Colonic mucosa (tissue), 4 donors: ENCODE results near the gene CYP3A4. TPM values are rescaled to one million over a fixed set of nuclear protein-coding genes. Genes with fewer than 3 reads are reported as not detected.

ENCODE experiments used
- DNase-seq: peaks from one replicate; pipeline ENCODE4 v3.0.0-alpha.2; 2020
- H3K27ac ChIP-seq: fragments of 200-600 bp; one replicate; pipeline ENCODE4 v1.8.0; 2021
- H3K27me3 ChIP-seq: fragments of 200-600 bp; one replicate; pipeline ENCODE4 v1.8.0; 2021
- H3K36me3 ChIP-seq: fragments of 200-600 bp; one replicate; pipeline ENCODE4 v1.8.0; 2021
- H3K4me1 ChIP-seq: fragments of 200-600 bp; one replicate; pipeline ENCODE4 v1.8.0; 2021; ENCODE audit warnings: mild to moderate bottlenecking
- H3K4me3 ChIP-seq: fragments of 200-600 bp; one replicate; pipeline ENCODE4 v1.8.0; 2021
- H3K9ac ChIP-seq, 2 donors: one replicate each; pipeline ENCODE4 v1.7.0; 2013; ENCODE audit warnings: control low read depth in 2 of 2, low read depth in 2 of 2, low read length in 2 of 2
- H3K9me3 ChIP-seq: fragments of 200-600 bp; one replicate; pipeline ENCODE4 v1.8.0; 2021
- intact Hi-C: fragments of 100-400 bp; cut with DNase I; formaldehyde crosslinking; loops from one replicate; pipeline ENCODE4 v1.14.1; 2022
- total RNA-seq, 2 donors: library from RNA; stranded (reverse); fragmentation: NEBNext Ultra II Directional in 1 of 2; extraction: Animal tissue kit (Norgen Biotek cat#: 25700) in 1 of 2; gene quantifications; one replicate each; pipeline ENCODE4 v1.2.1, GENCODE V29; 2021
- TF ChIP-seq, protein P1 (sequence below): fragments of 200-600 bp; IDR thresholded peaks from one replicate; pipeline ENCODE4 v1.8.0; 2022; ENCODE audit warnings: antibody characterized with exemption, mild to moderate bottlenecking
- donor health status: healthy.
- donor health status: DM: no; HTN: no; CAD: no.
- donor health status: DM: no; HTN: no; CAD: no.

CYP3A4 gene
- total RNA-seq, 2 donors from 2014 or later = 0.67 to 1.4 TPM

DNA sequence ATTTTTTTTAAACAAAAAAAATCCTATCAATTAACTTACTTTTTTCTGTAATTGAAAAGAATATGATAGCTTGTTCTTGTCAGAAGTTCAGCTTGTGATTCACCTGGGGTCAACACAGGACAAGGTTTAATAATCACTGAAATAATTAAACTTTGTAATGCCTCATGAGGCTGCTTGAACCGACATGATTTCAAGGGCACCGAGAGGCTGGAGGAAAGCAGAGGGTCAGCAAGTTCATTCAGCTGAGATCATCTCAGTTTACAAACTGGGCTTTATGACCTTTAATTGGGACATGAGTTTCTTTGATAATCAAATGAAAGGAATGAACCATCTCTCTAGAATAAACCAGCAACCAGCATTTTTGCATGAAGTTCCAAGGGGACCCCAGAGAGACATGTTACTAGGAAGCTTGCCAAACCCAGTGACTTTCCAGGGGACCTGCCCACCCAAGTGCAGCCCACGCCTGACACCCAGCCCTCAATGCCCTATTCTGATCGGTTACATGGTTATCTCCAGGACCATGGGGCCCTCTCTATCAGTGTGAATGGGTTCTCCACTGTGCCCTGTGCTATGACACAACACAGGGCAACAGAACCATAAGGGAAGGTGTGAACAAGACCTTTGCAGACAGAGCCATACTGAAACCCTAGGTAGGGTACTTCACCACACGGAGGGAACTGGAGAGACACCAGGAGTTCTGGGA, 7.8 kb upstream of the CYP3A4 start:
- TF ChIP-seq, protein P1, sequence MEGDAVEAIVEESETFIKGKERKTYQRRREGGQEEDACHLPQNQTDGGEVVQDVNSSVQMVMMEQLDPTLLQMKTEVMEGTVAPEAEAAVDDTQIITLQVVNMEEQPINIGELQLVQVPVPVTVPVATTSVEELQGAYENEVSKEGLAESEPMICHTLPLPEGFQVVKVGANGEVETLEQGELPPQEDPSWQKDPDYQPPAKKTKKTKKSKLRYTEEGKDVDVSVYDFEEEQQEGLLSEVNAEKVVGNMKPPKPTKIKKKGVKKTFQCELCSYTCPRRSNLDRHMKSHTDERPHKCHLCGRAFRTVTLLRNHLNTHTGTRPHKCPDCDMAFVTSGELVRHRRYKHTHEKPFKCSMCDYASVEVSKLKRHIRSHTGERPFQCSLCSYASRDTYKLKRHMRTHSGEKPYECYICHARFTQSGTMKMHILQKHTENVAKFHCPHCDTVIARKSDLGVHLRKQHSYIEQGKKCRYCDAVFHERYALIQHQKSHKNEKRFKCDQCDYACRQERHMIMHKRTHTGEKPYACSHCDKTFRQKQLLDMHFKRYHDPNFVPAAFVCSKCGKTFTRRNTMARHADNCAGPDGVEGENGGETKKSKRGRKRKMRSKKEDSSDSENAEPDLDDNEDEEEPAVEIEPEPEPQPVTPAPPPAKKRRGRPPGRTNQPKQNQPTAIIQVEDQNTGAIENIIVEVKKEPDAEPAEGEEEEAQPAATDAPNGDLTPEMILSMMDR = no peak
- no peaks in the 10 kb centered on the region for H3K36me3 ChIP-seq
- no peak overlapping the region for H3K27ac ChIP-seq
- H3K9ac ChIP-seq = no peak overlapping the region
- H3K27me3 ChIP-seq = no peaks in the 10 kb centered on the region
- DNase-seq = no peak
- H3K4me3 ChIP-seq = no peak overlapping the region
- no peaks in the 10 kb centered on the region for H3K9me3 ChIP-seq
- intact Hi-C loops = loop anchor here (10.0 kb wide), 1 partner anchor 107 kb away; no protein-coding TSS in a partner anchor
- no peaks in the 10 kb centered on the region for H3K4me1 ChIP-seq

DNA sequence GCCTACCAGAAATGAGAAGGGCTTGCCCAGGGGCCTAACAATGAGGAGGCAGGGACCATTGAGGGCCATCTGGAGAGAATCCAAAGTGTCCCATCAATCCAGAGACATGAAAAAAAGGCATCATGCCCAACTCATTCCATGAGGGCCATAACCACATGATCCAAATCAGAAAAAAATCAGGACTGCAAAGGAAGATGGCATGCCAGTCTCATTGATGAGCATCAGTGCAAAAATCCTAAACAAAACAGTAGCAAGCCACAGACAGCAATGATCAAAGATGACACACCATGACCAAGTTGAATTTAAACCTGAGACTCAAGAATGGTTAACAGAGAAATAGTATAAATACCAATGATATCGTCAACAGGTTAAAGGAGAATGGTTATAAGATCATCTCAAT, 7.0 kb upstream of the CYP3A4 start:
- Histone ChIP-seq H3K27me3 (no peaks in the 10 kb centered on the region), H3K9ac (no peak overlapping the region), H3K36me3 (no peaks in the 10 kb centered on the region), H3K4me3 (no peak overlapping the region), H3K27ac (no peak overlapping the region), H3K9me3 (no peaks in the 10 kb centered on the region), H3K4me1 (no peaks in the 10 kb centered on the region)
- intact Hi-C loops = loop anchor here (10.0 kb wide), 1 partner anchor 106 kb away; no protein-coding TSS in a partner anchor
- TF ChIP-seq, protein P1 = no peak
- no peak for DNase-seq

DNA sequence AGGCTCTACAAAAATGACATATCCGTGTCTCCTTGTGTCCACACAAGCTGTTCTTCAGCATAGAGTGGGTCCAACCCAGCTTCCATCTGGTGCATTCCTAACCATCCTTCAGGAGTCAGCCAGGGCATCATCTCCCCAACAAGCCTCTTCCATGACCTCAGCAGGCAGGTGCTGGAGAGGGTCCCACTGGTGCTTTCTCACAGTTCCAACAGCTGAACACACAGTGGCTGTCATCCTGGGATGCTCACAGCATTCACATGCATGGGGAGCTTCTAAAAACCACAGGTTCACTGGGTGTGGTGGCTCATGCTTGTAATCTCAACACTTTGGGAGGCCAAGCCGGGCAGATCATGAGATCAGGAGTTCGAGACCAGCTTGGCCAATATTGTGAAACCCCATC, 6.4 kb upstream of the CYP3A4 start:
- Histone ChIP-seq H3K36me3 (no peaks in the 10 kb centered on the region), H3K9me3 (no peaks in the 10 kb centered on the region), H3K27me3 (no peaks in the 10 kb centered on the region), H3K9ac (no peak overlapping the region), H3K4me3 (no peak overlapping the region), H3K27ac (no peak overlapping the region), H3K4me1 (no peaks in the 10 kb centered on the region)
- intact Hi-C loops = loop anchor here (10.0 kb wide), 1 partner anchor 106 kb away; no protein-coding TSS in a partner anchor
- no peak for DNase-seq
- TF ChIP-seq, protein P1 = no peak

DNA sequence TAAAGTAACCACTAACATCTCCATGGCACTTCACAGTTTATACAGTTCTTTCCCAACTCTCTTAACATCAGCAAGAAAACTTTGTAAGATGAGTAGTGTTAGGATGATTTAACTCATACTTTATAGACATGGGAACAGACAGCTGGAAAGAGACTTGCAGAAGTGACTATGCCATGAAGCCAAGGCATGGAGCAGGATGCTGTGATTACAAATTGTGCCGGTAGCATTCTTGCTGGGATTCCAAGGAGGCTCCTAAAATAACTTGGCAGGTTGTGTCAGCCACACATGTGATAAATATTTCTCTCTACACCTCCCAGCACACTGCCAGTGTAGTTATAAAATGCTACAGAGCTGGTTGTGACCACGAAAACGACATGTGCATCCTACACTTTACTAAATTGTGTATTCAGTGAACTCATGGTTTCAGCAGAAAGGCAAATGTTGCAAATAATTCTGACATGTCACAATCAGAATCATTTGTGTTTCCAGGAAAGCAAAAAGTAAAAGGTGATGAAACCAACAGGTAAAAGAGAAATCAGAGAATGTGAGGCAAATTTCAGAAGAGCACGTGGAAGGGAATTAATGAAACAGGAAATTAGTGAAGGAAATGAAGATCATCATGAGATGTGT, 5.6 kb upstream of the CYP3A4 start:
- DNase-seq = no peak
- no peak overlapping the region for H3K4me3 ChIP-seq
- H3K9ac ChIP-seq = no peak overlapping the region
- no peaks in the 10 kb centered on the region for H3K4me1 ChIP-seq
- intact Hi-C loops = loop anchor here (10.0 kb wide), 1 partner anchor 105 kb away; no protein-coding TSS in a partner anchor
- TF ChIP-seq, protein P1 = no peak
- no peak overlapping the region for H3K27ac ChIP-seq
- no peaks in the 10 kb centered on the region for H3K36me3 ChIP-seq
- no peaks in the 10 kb centered on the region for H3K27me3 ChIP-seq
- no peaks in the 10 kb centered on the region for H3K9me3 ChIP-seq

DNA sequence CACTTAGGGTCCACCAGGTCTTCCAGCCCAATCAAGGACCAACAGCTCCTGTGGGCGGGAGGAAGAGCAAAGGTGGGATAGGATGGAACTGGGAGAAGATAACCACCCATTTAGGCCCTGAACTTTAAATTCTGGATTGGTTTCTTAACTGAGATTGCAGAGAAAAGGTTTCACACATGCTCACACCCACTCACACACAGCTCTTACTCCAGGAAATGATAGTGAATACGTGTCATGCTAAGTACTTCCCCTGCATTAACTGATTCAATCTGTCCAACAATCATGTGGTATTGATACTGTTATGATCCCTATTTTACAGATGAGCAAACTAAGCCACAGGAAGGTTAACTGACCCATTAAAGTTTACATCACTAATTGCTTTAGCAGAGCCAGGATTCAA, 4.6 kb upstream of the CYP3A4 start:
- no peak overlapping the region for H3K4me3 ChIP-seq
- TF ChIP-seq, protein P1 = no peak
- H3K9me3 ChIP-seq = no peaks in the 10 kb centered on the region
- H3K36me3 ChIP-seq = no peaks in the 10 kb centered on the region
- no peak overlapping the region for H3K9ac ChIP-seq
- intact Hi-C loops = no loop called here
- H3K27me3 ChIP-seq = no peaks in the 10 kb centered on the region
- H3K27ac ChIP-seq = no peak overlapping the region
- no peaks in the 10 kb centered on the region for H3K4me1 ChIP-seq
- DNase-seq = no peak
